HepG2 (cell line): Measurements from ENCODE around the gene RAB3GAP1. TPM values are rescaled to one million over a fixed set of nuclear protein-coding genes. Genes with fewer than 3 reads are reported as not detected.

Experiments
- ATAC-seq: fragments of 200-7000 bp; cut with Tn5 transposase; 3 replicates; pipeline ENCODE4 v1.9.1; 2020; ENCODE audit warnings: mild to moderate bottlenecking, moderate library complexity
- BruUV-seq: library from RNA; stranded (reverse); fragments of 400-500 nt; replicated peaks from 2 replicates; lab custom pipeline; 2021; lab: Mats Ljungman, UMichigan
- CTCF ChIA-PET: fragments of 300-600 bp; formaldehyde crosslinking; extraction: SDS; loops from one replicate; lab custom pipeline; 2021; ENCODE audit warnings: low total read pairs, inconsistent platforms, low intra/inter-chr PET ratio; lab: Yijun Ruan, JAX
- POLR2A ChIA-PET: fragments of 350-600 bp; sonication (Branson Sonifier 250); formaldehyde crosslinking; loops from one replicate; lab custom pipeline; 2020; ENCODE audit warnings: antibody characterized with exemption, inconsistent platforms; lab: Yijun Ruan, JAX
- DNase-seq: peaks from one replicate; pipeline ENCODE4 v3.0.0-alpha.2; 2015; ENCODE audit warnings: low spot score
- FAIRE-seq: peaks from 3 replicates; lab custom pipeline; 2011; peaks lifted over from hg19 to GRCh38; lab: Jason Lieb, UNC
- H2AFZ ChIP-seq: one replicate; pipeline ENCODE4 v1.6.1; 2011; ENCODE audit warnings: low read length, inconsistent platforms
- H3K27ac ChIP-seq: fragments of 300-600 bp; 3 replicates; pipeline ENCODE4 v1.8.0; 2011; ENCODE audit warnings: mixed run types, mild to moderate bottlenecking, mixed read lengths, low read length, inconsistent platforms; ENCODE audit not compliant: insufficient read depth; ENCODE audit errors: extremely low read length
- H3K27me3 ChIP-seq, 2 experiments: fragments of 200-600 bp in 1 of 2; 2 replicates in 1 of 2; 3 replicates in 1 of 2; pipeline versions ENCODE4 v1.6.0 to v1.8.0; 2011; ENCODE audit warnings: low read length in 2 of 2, mild to moderate bottlenecking in 2 of 2, moderate library complexity in 2 of 2, inconsistent platforms in 1 of 2; ENCODE audit not compliant: insufficient read depth in 2 of 2, control insufficient read depth in 1 of 2
- H3K36me3 ChIP-seq, 2 experiments: fragments of 200-600 bp in 1 of 2; replicated peaks in 1 of 2; 2 replicates in 1 of 2; 3 replicates in 1 of 2; pipeline versions ENCODE4 v1.5.1 to v1.8.0; 2011; ENCODE audit warnings: low read length in 2 of 2, inconsistent platforms in 1 of 2; ENCODE audit not compliant: insufficient read depth in 2 of 2, control insufficient read depth in 1 of 2
- H3K4me1 ChIP-seq: 2 replicates; pipeline ENCODE4 v1.5.1; 2012; ENCODE audit warnings: low read length, inconsistent platforms; ENCODE audit not compliant: insufficient read depth
- H3K4me2 ChIP-seq: 2 replicates; pipeline ENCODE4 v1.6.0; 2011; ENCODE audit warnings: low read depth, low read length, inconsistent platforms
- H3K4me3 ChIP-seq, 3 experiments: fragments of 200-600 bp in 1 of 3; sonication (generic), shearing (Covaris generic) in 1 of 3; replicated peaks in 1 of 3; 2 replicates each; pipeline ENCODE4 v1.5.1; 2011 to 2016; ENCODE audit warnings: low read length in 3 of 3, inconsistent platforms in 2 of 3, low read depth in 2 of 3, mild to moderate bottlenecking in 2 of 3, control low read depth in 1 of 3, mixed read lengths in 1 of 3; ENCODE audit not compliant: insufficient read depth in 1 of 3
- H3K79me2 ChIP-seq: one replicate; pipeline ENCODE4 v1.6.1; 2011; ENCODE audit warnings: low read length, inconsistent platforms; ENCODE audit not compliant: insufficient read depth
- H3K9ac ChIP-seq: 2 replicates; pipeline ENCODE4 v1.6.0; 2011; ENCODE audit warnings: mild to moderate bottlenecking, low read depth, low read length, inconsistent platforms; ENCODE audit not compliant: insufficient read depth
- H3K9me3 ChIP-seq: 2 replicates; pipeline ENCODE4 v1.5.1; 2012; ENCODE audit warnings: mild to moderate bottlenecking, low read length
- H4K20me1 ChIP-seq: 2 replicates; pipeline ENCODE4 v1.6.0; 2011; ENCODE audit warnings: inconsistent platforms, mild to moderate bottlenecking, low read length, moderate library complexity; ENCODE audit not compliant: insufficient read depth
- ARID4A ChIP-seq: sonication (generic); formaldehyde crosslinking; IDR thresholded peaks from 2 replicates; pipeline ENCODE4 v1.5.0; 2020; ENCODE audit warnings: mild to moderate bottlenecking, missing genetic modification reagents, borderline replicate concordance
- CREM ChIP-seq, 2 experiments: sonication (generic) in 1 of 2; formaldehyde crosslinking in 1 of 2; IDR thresholded peaks; 2 replicates each; pipeline versions ENCODE4 v1.4.0 to v1.6.1; 2016 to 2020; ENCODE audit warnings: antibody characterized with exemption in 1 of 2, mild to moderate bottlenecking in 1 of 2, missing genetic modification reagents in 1 of 2
- ELF4 ChIP-seq: sonication (generic); formaldehyde crosslinking; IDR thresholded peaks from 2 replicates; pipeline ENCODE4 v1.5.0; 2020; ENCODE audit warnings: missing genetic modification reagents, mild to moderate bottlenecking, moderate library complexity, borderline replicate concordance
- KLF11 ChIP-seq: IDR thresholded peaks from 2 replicates; pipeline ENCODE4 v1.6.1; 2016; ENCODE audit warnings: missing compliant biosample characterization
- NBN ChIP-seq: fragments of 450-650 bp; conservative IDR thresholded peaks from 2 replicates; pipeline ENCODE4 v1.6.1; 2017
- PCBP2 ChIP-seq: fragments of 200-400 bp; formaldehyde crosslinking; optimal IDR thresholded peaks from 2 replicates; pipeline ENCODE3; 2018; ENCODE audit warnings: low read length, low read depth; ENCODE audit not compliant: poor library complexity, severe bottlenecking
- POLR2A ChIP-seq, 2 experiments: IDR thresholded peaks; 2 replicates each; pipeline ENCODE4 v1.6.1; 2011; ENCODE audit warnings: low read depth in 2 of 2, low read length in 2 of 2, mild to moderate bottlenecking in 1 of 2, moderate library complexity in 1 of 2; ENCODE audit not compliant: insufficient read depth in 1 of 2
- TERF1 ChIP-seq: sonication (generic); formaldehyde crosslinking; IDR thresholded peaks from 2 replicates; pipeline ENCODE4 v1.8.0; 2022; ENCODE audit warnings: mild to moderate bottlenecking, missing genetic modification reagents, moderate library complexity
- USF2 ChIP-seq, 2 experiments: sonication (generic) in 1 of 2; formaldehyde crosslinking in 1 of 2; IDR thresholded peaks; 2 replicates each; pipeline versions ENCODE4 v1.5.1 to v1.6.1; 2011 to 2020; ENCODE audit warnings: borderline replicate concordance in 1 of 2, low read depth in 1 of 2, low read length in 1 of 2, mild to moderate bottlenecking in 1 of 2, missing genetic modification reagents in 1 of 2, moderate library complexity in 1 of 2
- ZBTB44 ChIP-seq: sonication (generic); formaldehyde crosslinking; IDR thresholded peaks from 2 replicates; pipeline ENCODE4 v1.4.0; 2020; ENCODE audit warnings: missing genetic modification reagents
- ZBTB8A ChIP-seq: sonication (generic); formaldehyde crosslinking; IDR thresholded peaks from 2 replicates; pipeline ENCODE4 v1.4.0; 2020; ENCODE audit warnings: mild to moderate bottlenecking, low read depth, missing genetic modification reagents, borderline replicate concordance
- ZNF619 ChIP-seq: sonication (generic); formaldehyde crosslinking; IDR thresholded peaks from 2 replicates; pipeline ENCODE4 v1.4.0; 2020; ENCODE audit warnings: mild to moderate bottlenecking, missing genetic modification reagents
- ZNF775 ChIP-seq: sonication (generic); formaldehyde crosslinking; IDR thresholded peaks from 2 replicates; pipeline ENCODE4 v1.4.0; 2020; ENCODE audit warnings: missing genetic modification reagents, mild to moderate bottlenecking, moderate library complexity, borderline replicate concordance
- WGBS: methylation state at CpG from one replicate; pipeline ENCODE4 v1.1.6; 2017; ENCODE audit warnings: low lambda C conversion rate; 5-methylcytosine and 5-hydroxymethylcytosine counted together
- in situ Hi-C: cut with HindIII; loops from 2 replicates; pipeline ENCODE4 v1.10.0; 2017; ENCODE audit warnings: low pct_unique_long_range_greater_than_20kb; ENCODE audit not compliant: extremely low pct_ligation_motif_present
- intact Hi-C: fragments of 100-400 bp; cut with micrococcal nuclease; formaldehyde crosslinking; loops from one replicate; pipeline ENCODE4 v1.10.0; 2022; ENCODE audit not compliant: unreplicated experiment
- polyA plus RNA-seq, 8 experiments: library from polyadenylated mRNA; depleted of rRNA in 3 of 8; stranded (reverse) in 7 of 8; unstranded in 1 of 8; fragments of >200 nt; fragmentation: Illumina TruSeq in 4 of 8; extraction: Trizol in 4 of 8; gene quantifications; 2 replicates each; pipeline versions ENCODE4 v1.2.1 to v1.2.3, GENCODE V29; 2011 to 2016; ENCODE audit warnings: low read depth in 4 of 8, missing spikeins in 1 of 8, mixed read lengths in 1 of 8; ENCODE audit not compliant: insufficient read depth in 1 of 8
- total RNA-seq, 5 experiments: library from RNA; depleted of rRNA; stranded (reverse); fragments of >200 nt; fragmentation: Illumina TruSeq; extraction: Trizol; gene quantifications; 2 replicates each; pipeline ENCODE4 v1.2.3, GENCODE V29; 2016; ENCODE audit warnings: low read depth in 1 of 5

Gene RAB3GAP1
- total and polyA plus RNA-seq, 2 of the 13 experiments (the other 11 are each of a cell fraction or from before 2014, with no cell fraction given) = 15.2 to 48.8 TPM

- TF ChIP-seq USF2 (IDR thresholded peaks at IDR 0.05; ENCODE audit: low read depth, low read length) (no peak), USF2 (CRISPR knock-in tag; IDR thresholded peaks at IDR 0.05; ENCODE audit: borderline replicate concordance) (no peak), ARID4A (CRISPR knock-in tag) (no peak), ZNF775 (CRISPR knock-in tag) (no peak)
Observed at GRCh38 chr2:135182190-135182589, 130.1 kb downstream of the RAB3GAP1 start (continued).

- FAIRE-seq (no peak), ATAC-seq (no peak), DNase-seq (no peak)
- Histone ChIP-seq H3K4me1 (no peaks in the 10 kb centered on the region), H3K4me2 (no peak overlapping the region), H3K9me3 (no peaks in the 10 kb centered on the region), H3K9ac (no peak overlapping the region), H3K27ac (no peak overlapping the region), H3K27me3 (no peaks in the 10 kb centered on the region), H3K36me3 (no peaks in the 10 kb centered on the region), H3K79me2 (no peaks in the 10 kb centered on the region), H2AFZ (no peak overlapping the region), H3K4me3 (no peak overlapping the region), H4K20me1 (no peaks in the 10 kb centered on the region)
- ChIA-PET POLR2A (no interaction called here), CTCF (no interaction called here)
- in situ Hi-C loops = no loop called here
- intact Hi-C loops = no loop called here
- WGBS = 88% methylated on average over 3 of the region's 3 CpGs
- BruUV-seq = no TSS peak
- TF ChIP-seq CREM (IDR thresholded peaks at IDR 0.05) (no peak), CREM (CRISPR knock-in tag; IDR thresholded peaks at IDR 0.05) (no peak), POLR2A (IDR thresholded peaks at IDR 0.05; ENCODE audit: insufficient read depth in 1 of 2, low read depth in 2 of 2, low read length in 2 of 2) (no peak), NBN (no peak), ZBTB44 (no peak), TERF1 (CRISPR knock-in tag) (no peak), PCBP2 (no peak), ZNF619 (CRISPR knock-in tag) (no peak), ZBTB8A (CRISPR knock-in tag) (no peak), ELF4 (CRISPR knock-in tag) (no peak), KLF11 (CRISPR knock-in tag) (no peak)
Observed at GRCh38 chr2:135182601-135183000, 130.5 kb downstream of the RAB3GAP1 start.
